NCI-H2196 treated with DMSO at 0.1 percent for 48 hours (cell line): ENCODE data around the gene ELSPBP1.
"Not testable (repeated sequence)": the region's sequence is repeated elsewhere in the genome, so short reads cannot be mapped to it uniquely, and the experiment has no call there.

ENCODE experiments used
- DNase-seq: peaks from one replicate; lab custom pipeline; 2025; ENCODE audit not compliant: unreplicated experiment; lab: John Stamatoyannopoulos, UW

Gene ELSPBP1

GRCh38 chr19:48041877-48042580, 47.6 kb downstream of the ELSPBP1 start:
- DNase-seq = no peak

GRCh38 chr19:48043675-48044258, 49.3 kb downstream of the ELSPBP1 start, which contains the start of gene CABP5:
TSS of gene CABP5 (minus strand) at chr19:48044079. CDS start at chr19:48043922, 157 bp downstream.
- no peak for DNase-seq

GRCh38 chr19:48044561-48044960, 50.1 kb downstream of the ELSPBP1 start:
- DNase-seq = no peak

GRCh38 chr19:48051335-48052033, 57.1 kb downstream of the ELSPBP1 start:
- DNase-seq = no peak

GRCh38 chr19:48053076-48053475, 58.6 kb downstream of the ELSPBP1 start:
- no peak for DNase-seq

- DNase-seq = no peak
These were observed 59.4 kb downstream of the ELSPBP1 start for GRCh38 chr19:48053856-48054255.

- DNase-seq = no peak
These were observed 64.9 kb downstream of the ELSPBP1 start for GRCh38 chr19:48059331-48059730.

- no peak for DNase-seq
These were observed 65.9 kb downstream of the ELSPBP1 start for GRCh38 chr19:48060381-48060780.

GRCh38 chr19:48061401-48062344, 67.2 kb downstream of the ELSPBP1 start:
- DNase-seq = no peak

- DNase-seq = no peak
These were observed 70.1 kb downstream of the ELSPBP1 start for GRCh38 chr19:48064509-48064908.

GRCh38 chr19:48069435-48069834, 75.0 kb downstream of the ELSPBP1 start:
- no peak for DNase-seq

- DNase-seq = not testable (repeated sequence)
These were observed 75.8 kb downstream of the ELSPBP1 start for GRCh38 chr19:48070177-48070769.
